Lung (tissue), 12 donors: ENCODE results near the gene BSPH1. TPM values are rescaled to one million over a fixed set of nuclear protein-coding genes. Genes with fewer than 3 reads are reported as not detected.

Experiments used
- ATAC-seq: fragments of 200-7000 bp; cut with Tn5 transposase; one replicate; pipeline ENCODE4 v1.9.1; 2020; ENCODE audit warnings: moderate number of reproducible peaks; ENCODE audit not compliant: insufficient read depth, low FRiP score
- DNase-seq, 3 donors: peaks; one replicate each; pipeline ENCODE4 v3.0.0-alpha.2; 2013 to 2017
- H3K27ac ChIP-seq, 2 donors: one replicate each; pipeline ENCODE4 v1.5.1; 2013; ENCODE audit warnings: mild to moderate bottlenecking in 2 of 2, moderate library complexity in 2 of 2, control low read depth in 1 of 2, inconsistent platforms in 1 of 2, low read depth in 1 of 2, low read length in 1 of 2
- H3K27me3 ChIP-seq, 3 donors: one replicate each; pipeline ENCODE4 v1.5.1; 2013; ENCODE audit warnings: low read length in 2 of 3; ENCODE audit not compliant: control insufficient read depth in 3 of 3, insufficient read depth in 3 of 3
- H3K36me3 ChIP-seq, 4 donors: one replicate each; pipeline ENCODE4 v1.5.1; 2013; ENCODE audit warnings: low read length in 4 of 4, mild to moderate bottlenecking in 1 of 4, moderate library complexity in 1 of 4; ENCODE audit not compliant: control insufficient read depth in 4 of 4, insufficient read depth in 4 of 4
- H3K4me1 ChIP-seq, 5 donors: one replicate each; pipeline ENCODE4 v1.5.1; 2013; ENCODE audit warnings: low read length in 5 of 5, mild to moderate bottlenecking in 2 of 5, moderate library complexity in 1 of 5; ENCODE audit not compliant: control insufficient read depth in 5 of 5, insufficient read depth in 5 of 5
- H3K4me3 ChIP-seq: one replicate; pipeline ENCODE4 v1.5.1; 2013; ENCODE audit warnings: mild to moderate bottlenecking, control low read depth, moderate library complexity
- H3K9ac ChIP-seq, 2 donors: one replicate each; pipeline ENCODE4 v1.5.1; 2013; ENCODE audit warnings: low read length in 2 of 2, control low read depth in 1 of 2; ENCODE audit not compliant: insufficient read depth in 1 of 2
- H3K9me3 ChIP-seq, 4 donors: one replicate each; pipeline ENCODE4 v1.5.1; 2013; ENCODE audit warnings: low read length in 3 of 4, mild to moderate bottlenecking in 1 of 4, moderate library complexity in 1 of 4; ENCODE audit not compliant: control insufficient read depth in 4 of 4, insufficient read depth in 3 of 4
- CTCF ChIP-seq: IDR thresholded peaks from 2 replicates; pipeline ENCODE4 v1.5.1; 2012; ENCODE audit warnings: mild to moderate bottlenecking; ENCODE audit errors: control extremely low read depth, extremely low read depth
- WGBS, 2 donors: extraction: QIAGEN DNeasy Blood & Tissue Kit; methylation state at CpG; one replicate each; pipeline ENCODE4 v1.1.7; 2013; 5-methylcytosine and 5-hydroxymethylcytosine counted together
- polyA plus RNA-seq, 2 donors: library from polyadenylated mRNA; stranded (reverse); fragments of 200-250 nt; gene quantifications; one replicate each; pipeline ENCODE4 v1.2.1, GENCODE V29; 2013
- total RNA-seq, 2 donors: library from RNA; depleted of rRNA in 1 of 2; stranded (reverse); fragments of >200 nt in 1 of 2; gene quantifications; one replicate each; pipeline ENCODE4 v1.2.1, GENCODE V29; 2014 to 2021
- donor health status: control.
- donor health status: control.
- donor health status: Bipolar disorder and iron deficiency.
- donor health status: healthy.
- donor health status: DM: yes; HTN: yes; CAD: no.

Gene BSPH1
- total and polyA plus RNA-seq, 4 donors, result not detected

DNA sequence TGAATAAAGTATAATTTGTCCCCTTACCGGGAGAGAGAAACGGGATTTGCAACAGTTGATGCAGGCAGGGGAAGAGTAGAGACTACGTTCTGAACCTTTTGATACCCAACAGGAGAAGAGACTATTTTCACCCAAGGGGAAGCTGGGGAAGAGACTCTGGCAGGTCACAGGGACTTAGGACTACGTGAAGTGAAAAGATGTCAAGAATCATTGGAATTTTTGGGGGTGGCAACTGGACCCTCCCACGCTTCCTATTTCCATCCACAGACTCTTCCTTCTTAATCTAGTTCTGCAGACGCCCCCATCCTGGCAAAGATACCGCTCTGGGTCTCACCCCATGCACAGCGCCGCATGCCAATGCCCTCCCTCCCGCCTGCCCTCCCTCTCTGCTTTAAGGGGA is 38.1 kb upstream of the BSPH1 start:
- ATAC-seq, result no peak
- TF ChIP-seq CTCF, result no peak
- H3K9me3 ChIP-seq, result no peaks in the 10 kb centered on the region
- H3K9ac ChIP-seq, result no peak overlapping the region
- no peak overlapping the region for H3K4me3 ChIP-seq
- WGBS, 2 donors, result 66 to 70% methylated on average over 10 of the region's 10 CpGs
- H3K27me3 ChIP-seq, result peaks cover 0 to 3% (median 0%) of the 10 kb centered on the region in 3 donors
- no peaks in the 10 kb centered on the region for H3K36me3 ChIP-seq
- no peak overlapping the region for H3K27ac ChIP-seq
- no peak for DNase-seq
- no peaks in the 10 kb centered on the region for H3K4me1 ChIP-seq

DNA sequence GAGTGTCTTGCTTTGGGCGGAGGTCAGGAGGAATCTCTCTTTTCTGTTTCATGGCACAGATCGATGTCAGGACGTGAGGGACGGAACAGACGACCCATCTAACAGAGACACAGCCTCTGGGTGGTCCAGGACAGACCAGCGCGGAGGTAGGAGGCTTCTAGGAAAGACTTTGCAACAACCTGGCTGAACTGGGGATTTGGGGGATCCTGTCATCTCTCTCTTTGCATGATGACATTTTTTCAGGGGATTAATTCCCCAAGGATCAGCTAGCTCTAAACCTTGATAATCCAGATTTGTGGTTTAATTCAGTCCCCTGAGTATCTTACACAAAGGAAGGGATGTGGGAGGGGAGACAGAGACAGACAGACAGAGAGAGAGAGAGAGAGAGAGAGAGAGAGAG is 37.5 kb upstream of the BSPH1 start:
- H3K36me3 ChIP-seq, result no peaks in the 10 kb centered on the region
- DNase-seq (no peak), ATAC-seq (no peak)
- H3K9ac ChIP-seq, result no peak overlapping the region
- TF ChIP-seq CTCF, result no peak
- no peak overlapping the region for H3K4me3 ChIP-seq
- no peaks in the 10 kb centered on the region for H3K4me1 ChIP-seq
- peaks cover 0 to 3% (median 0%) of the 10 kb centered on the region in 3 donors for H3K27me3 ChIP-seq
- no peak overlapping the region for H3K27ac ChIP-seq
- H3K9me3 ChIP-seq, result no peaks in the 10 kb centered on the region
- 80 to 84% methylated on average over 7 of the region's 7 CpGs for WGBS, 2 donors

GRCh38 chr19:48025480-48025879 is 33.5 kb upstream of the BSPH1 start:
- Histone ChIP-seq H3K36me3 (no peaks in the 10 kb centered on the region), H3K9me3 (no peaks in the 10 kb centered on the region), H3K4me1 (no peaks in the 10 kb centered on the region), H3K9ac (no peak overlapping the region), H3K27ac (no peak overlapping the region), H3K27me3 (peaks cover 0 to 2% (median 0%) of the 10 kb centered on the region in 3 donors), H3K4me3 (no peak overlapping the region)
- no peak for ATAC-seq
- no peak for DNase-seq
- WGBS, 2 donors, result 67 to 87% methylated on average over 3 of the region's 3 CpGs
- TF ChIP-seq CTCF, result no peak

GRCh38 chr19:48023518-48023917 is 31.5 kb upstream of the BSPH1 start:
- no peak for TF ChIP-seq CTCF
- no peak for ATAC-seq

More at GRCh38 chr19:48023518-48023917, 31.5 kb upstream of the BSPH1 start:
- no peak overlapping the region for H3K4me3 ChIP-seq
- no peaks in the 10 kb centered on the region for H3K9me3 ChIP-seq
- no peak overlapping the region for H3K9ac ChIP-seq
- no peaks in the 10 kb centered on the region for H3K4me1 ChIP-seq
- peaks cover 0 to 2% (median 0%) of the 10 kb centered on the region in 3 donors for H3K27me3 ChIP-seq
- no peaks in the 10 kb centered on the region for H3K36me3 ChIP-seq
- no peak for DNase-seq
- H3K27ac ChIP-seq, result no peak overlapping the region
- WGBS, 2 donors, result 94 to 96% methylated on average over 3 of the region's 3 CpGs
